NCI-H82 (cell line): ENCODE results near the gene GRAP.
A peak's percentile ranks its signal among the peaks of the same experiment; 100 is the strongest.
"Not testable (repeated sequence)": the region's sequence is repeated elsewhere in the genome, so short reads cannot be mapped to it uniquely, and the experiment has no call there.

ENCODE experiments used
- DNase-seq: peaks from one replicate; lab custom pipeline; 2025; lab: John Stamatoyannopoulos, UW

The GRAP gene

DNA sequence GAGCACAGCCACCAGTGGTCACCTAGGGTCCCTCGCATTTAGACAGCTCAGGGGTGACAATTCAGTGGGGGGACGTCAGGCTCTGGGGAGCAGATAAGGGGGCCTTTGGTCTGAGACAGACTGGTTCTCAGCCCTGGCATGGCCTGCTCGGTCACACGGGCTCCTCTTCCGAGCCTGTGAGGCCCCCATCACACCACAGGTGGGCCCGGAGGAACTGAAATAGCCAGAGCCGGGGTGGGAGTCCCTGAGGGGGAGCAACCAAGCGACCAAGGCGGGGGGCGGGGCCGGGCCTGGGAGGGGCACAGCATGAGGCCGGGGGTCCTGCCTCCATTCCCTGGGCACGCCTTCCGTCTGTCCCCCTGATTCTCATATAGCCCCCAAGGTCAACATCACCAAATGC, 4.4 kb downstream of the GRAP start:
- DNase-seq, result not testable (repeated sequence)

DNA sequence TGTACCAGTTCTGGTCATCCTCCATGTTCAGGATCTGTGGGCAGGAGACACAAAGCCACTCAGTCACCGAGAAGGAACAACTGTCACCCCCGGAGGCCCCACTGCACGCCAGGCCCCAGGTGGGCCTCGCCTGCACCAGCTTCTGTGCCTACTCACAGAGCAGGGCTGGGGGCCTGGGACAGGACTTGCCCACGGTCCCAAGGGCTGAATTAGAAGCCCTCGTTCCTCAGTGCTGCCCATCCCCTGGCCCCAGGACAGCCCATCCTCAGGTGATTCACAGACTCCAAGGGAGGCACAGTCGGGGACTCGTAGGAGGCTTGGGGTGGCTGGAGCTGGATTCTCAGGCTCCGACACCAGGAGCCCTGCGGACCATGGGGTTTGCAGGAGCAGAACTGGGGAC, 4.9 kb downstream of the GRAP start:
- DNase-seq, result not testable (repeated sequence)

DNA sequence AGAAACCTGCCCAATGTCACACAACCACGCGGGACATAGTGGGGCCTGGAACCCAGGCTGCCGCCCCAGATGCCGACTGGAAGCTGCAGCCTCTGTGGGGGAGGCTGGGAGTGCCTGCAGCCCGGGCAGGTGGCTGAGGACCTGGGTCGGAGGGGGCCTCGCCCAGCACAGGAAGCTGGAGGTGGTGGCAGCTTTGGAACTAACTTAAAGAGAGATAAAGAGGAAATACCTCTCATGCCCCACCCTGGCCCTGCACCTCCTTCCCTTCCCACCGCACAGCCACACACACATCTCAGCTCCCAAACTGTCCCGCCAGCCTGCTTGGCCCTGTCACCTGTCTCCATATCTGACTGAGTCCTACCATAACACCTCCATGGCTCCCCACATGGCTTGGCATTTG, 6.4 kb downstream of the GRAP start:
- DNase-seq, result not testable (repeated sequence)

DNA sequence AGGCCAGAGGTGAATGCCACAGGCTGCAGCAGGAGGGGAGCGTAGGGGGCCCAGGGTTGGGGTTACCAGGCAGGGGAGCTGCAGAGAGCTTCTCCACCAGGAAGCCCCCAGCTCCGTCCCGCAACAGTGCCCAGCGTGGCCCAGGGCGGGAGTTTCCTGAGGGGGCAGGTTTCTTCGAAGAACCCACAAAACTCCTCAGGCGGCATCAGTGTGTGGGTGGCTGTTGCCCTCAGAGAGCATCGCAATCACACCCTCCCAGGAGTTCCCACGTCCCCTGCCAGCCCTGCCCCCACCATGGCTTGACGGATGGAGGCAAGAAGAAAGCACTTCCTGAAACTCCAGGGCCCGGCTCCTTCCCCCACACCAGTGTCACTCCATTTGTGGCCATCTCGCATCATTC, 8.0 kb downstream of the GRAP start:
- not testable (repeated sequence) for DNase-seq

DNA sequence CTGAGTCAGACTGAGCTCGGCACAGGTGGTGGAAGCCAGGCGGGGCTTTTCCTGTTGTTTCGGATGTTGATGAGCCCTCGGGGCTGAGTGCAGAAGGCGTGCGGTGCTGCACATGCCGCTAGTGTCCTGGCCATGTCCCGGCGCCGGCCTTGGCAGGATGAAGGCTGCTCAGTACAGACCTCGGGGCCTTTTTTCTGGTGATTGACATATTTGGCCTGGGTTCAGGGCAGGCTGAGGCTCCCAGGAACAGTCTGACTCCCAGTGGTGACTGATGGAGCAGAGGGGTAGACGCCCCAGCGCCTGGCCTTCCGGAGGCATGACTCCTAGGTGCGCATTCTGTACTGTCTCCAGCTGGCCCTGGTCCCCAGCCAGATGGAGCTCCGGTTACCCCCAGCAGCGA, 8.8 kb downstream of the GRAP start:
- not testable (repeated sequence) for DNase-seq

DNA sequence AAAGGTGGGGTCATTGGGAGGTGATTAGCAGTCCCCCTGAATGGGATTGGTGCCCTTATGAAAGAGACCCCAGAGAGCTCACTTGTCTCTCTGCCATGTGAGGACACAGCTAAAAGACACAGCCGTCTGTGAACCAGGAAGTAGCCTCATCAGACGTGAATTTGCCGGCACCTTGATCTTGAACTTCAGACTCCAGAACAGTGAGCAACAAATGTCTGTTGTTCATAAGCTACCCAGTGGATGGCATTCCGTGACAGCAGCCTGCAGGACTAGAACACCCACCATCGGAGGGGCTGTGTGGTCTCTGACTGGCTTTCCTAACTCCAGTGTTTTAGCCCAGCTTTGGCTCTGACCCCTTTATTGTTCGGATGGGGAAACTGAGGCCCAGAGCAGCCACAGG, 9.2 kb downstream of the GRAP start:
- DNase-seq, result not testable (repeated sequence)

DNA sequence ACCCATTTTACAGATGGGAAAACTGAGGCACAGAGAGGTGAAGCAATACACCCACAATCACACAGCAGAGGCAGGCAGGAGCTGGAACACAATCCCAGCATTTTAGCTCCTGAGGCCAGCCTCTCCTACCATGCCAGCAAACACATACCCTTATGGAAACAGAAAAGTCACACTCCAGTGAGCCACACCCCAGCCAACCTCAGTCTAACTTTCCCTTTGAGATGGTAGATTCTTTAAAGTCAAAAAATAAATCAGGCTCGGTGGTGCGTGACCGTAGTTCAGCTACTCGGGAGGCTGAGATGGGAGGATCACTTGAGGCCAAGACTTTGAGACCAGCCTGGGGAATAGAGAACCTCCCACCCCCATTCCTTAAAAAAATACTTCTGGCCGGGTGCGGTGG, 10.6 kb downstream of the GRAP start:
- DNase-seq, result not testable (repeated sequence)

DNA sequence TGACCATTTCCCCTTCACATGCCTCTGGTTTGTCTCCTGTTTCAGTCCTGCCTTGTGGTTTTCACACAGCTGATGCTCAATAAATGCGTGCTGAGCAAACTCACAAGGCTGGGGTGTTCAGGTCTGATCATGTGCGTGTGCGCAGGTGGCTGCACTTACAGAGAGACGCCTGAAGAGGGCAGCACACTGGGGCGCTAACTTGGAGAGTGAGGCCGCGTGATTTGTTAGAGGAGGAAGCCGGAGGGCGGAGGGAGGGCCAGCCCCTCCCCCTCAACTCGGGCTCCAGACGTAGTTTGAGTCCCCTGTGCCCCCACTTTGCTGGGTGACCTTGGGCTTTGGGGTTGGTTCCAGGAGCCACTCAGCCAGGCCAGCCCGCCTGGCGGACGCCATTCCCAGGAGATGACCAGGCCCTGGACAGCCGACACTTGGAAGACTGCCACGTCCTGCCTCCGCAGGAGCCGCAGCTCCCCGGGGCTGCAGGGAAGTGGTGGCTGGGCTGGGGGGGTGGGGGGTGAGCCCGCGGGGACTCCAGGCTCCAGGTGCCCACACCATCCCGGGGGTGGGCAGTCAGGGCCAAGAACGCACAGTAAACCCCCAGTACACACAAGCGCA, 14.3 kb downstream of the GRAP start:
- DNase-seq, result not testable (repeated sequence)

DNA sequence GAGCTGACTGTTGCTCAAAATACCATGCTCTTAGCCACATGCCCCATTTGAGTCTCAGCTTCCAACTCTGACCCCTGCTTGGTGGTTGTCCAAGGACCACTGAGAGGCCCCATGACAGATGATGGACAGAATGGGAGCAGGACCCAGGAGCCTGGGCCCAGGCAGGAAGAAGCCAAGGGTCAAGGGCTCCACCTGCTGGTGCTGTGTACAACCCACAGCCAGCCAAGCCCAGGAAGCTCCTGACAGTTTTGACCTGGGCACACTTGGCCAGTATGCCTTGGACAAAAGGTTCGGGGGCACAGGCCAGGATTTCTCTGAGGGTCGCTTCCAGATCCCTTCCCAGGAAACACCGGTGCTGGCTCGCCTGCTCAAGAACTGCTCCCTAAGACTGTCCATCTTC, 15.0 kb downstream of the GRAP start:
- DNase-seq, result not testable (repeated sequence)

DNA sequence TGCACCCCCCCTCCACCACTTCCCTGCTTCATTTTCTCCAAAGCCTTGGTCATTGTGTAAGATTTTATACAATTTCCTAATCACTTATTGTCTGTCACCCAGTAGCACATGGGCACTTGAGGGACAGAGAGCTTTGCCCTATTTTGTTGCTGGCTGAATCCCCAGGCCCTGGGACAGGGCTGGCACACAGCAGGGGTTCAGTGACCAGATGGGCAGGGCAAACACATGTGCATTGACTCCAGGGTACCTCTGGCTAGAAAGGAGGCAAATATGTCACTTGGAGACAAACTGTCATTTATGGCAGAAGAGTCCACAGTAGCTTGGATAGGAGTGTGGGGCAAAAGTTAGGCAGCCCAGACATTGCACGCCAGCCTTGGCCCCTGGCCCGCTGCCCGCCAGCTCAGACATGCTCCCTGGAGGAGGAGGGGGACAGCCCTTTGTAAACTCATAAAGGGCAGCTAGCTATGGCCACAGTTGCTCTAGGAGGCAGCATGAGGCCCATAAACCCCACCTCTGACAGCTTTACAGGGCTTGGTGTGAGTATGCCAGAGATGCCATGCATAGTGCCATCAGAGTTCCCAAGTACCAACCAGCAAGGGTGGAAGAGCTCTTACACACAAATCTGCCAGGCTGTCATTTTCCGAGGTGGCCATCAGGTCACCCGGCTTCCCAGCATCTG, 15.8 kb downstream of the GRAP start:
- DNase-seq, result not testable (repeated sequence)

DNA sequence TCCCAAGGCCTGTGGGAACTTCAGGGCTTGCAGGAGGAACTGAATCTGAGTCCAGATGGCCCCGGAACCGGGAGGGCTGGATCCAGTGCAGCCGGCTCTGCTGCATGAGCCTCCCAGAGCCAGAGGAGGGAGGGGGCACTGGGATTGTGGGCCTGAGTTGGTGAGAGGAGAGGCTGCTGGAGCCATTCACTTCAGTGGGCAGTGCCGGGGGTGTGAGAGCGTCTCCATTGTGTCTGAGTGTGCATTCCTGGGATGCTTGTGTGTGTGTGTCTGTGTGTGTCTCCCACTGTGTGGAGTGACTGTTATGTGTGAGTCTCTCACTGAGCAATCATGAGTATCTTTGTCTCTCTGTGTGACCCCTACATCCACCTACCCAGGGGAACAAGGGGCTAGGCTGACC, 17.0 kb downstream of the GRAP start:
- not testable (repeated sequence) for DNase-seq

DNA sequence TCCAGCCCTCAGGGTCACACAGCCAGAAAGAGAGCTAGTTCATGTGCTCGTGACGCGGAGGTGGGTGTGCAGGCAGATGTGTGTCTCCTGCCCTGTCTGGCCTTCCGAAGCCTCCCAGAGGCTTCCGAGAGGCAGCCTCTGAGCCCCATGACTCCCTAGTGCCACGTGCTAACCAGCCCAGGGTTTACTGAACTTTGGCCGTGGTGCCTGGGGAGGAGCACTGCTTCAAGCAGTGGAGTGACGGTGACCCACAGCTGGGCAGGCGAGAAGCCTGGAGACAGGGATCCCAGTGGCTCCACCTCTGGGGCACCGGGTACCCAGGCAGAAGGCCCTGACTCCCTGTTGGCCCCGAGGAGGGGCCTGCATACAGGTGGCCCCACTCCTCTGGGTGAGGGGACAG, 18.1 kb downstream of the GRAP start:
- DNase-seq, result not testable (repeated sequence)

DNA sequence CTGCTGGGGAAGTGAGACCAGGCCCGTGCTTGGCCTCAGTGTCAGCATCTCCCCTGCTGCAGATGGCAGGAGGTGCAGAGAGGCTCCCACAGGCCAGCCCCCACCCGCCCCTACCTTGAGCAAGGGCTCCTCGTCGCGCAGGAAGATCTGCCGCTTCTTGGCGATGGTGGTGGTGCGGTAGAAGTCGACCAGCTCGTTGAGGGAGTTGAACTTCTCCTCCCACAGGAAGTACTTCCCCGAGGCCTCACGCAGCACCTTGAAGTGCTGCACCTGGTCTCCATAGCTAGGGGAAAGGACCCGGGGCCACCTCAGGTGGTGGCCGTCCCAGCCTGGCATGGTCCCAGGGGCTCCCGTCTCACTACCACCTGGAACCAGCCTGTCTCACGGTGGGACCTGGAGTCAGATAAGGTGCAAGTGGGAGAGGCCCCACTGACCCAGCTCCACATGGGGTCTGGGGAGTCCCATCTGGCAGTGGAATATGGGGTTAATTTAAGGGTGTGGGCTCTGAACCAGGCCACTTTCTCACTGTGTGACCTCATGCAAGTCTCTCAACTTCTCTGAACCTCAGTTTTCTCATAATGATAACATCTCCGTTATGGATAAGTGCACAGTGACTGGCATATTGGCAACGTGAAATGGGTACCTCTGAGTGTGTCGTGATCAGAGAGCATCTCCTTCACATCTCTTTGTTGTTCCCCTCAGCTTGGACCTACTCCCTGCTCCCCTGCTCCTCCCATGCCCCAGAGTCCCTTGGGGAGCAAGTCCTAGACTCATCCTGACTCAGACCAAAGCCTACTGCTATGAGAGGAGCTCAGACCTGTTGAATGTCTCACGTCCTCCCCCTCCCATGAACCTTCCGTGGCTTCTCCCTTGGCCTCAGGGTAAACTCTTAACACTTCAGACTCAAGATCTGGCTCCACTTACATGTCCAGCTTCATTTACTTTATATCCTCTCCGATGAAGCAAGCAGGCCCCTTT, 22.4 kb downstream of the GRAP start:
- no peak for DNase-seq

DNA sequence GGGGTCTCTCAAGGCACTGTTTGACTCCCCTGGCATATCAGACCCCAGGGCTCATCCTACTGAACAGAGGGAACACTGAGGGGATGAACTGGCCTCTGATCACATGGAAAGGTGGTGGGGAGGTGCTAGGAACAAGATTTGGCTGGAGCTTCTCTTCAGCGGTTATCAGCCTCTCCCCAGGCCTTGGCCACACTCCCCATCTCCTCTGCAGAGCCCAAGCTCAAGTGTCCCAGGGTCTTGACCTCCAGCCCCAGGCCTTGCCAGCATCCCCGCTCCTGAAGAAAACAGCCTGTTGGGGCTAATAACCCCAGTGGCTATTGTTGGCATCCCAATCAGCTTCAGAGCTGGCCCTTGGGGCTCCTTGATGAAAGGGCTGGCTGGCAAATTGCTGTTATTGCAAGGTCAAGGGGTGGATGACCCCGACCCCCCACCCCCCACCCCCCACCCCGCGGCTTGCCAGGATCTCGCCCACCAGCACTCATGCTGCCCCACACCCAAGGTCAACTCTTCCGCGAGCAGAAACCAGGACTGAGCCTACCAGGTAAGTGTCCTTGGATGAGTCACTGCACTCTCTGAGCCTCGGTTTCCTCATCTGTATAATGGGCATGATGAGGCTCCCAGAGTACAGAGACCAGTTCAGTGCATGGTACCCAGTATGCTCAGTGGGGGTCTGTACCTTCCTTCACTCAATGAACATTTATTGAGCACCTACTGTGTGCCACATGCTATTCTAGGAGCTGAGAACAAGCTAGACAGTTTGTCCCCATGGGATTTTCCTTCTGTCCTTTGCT, 23.4 kb downstream of the GRAP start:
- DNase-seq, result no peak

DNA sequence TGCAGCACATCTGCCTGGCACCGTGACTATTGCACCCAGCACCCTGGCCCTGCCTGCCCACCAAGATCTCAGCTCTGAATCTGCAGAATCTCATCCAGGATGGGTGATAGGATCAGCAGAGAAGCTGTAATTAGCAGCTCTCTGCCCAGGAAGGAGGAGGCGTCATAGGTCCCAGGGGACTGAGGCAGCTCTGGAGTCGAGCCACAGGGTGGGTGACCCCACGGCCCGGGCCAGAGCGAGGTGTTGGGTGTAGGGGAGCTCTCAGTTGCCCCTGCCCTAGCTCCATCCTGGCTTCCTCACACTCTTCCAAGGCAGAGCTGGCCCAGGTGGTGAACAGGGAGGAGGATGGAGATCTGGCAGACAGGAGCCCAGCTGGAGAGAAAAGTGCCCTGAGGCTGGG, 24.0 kb downstream of the GRAP start:
- peak; percentile 42 for DNase-seq

DNA sequence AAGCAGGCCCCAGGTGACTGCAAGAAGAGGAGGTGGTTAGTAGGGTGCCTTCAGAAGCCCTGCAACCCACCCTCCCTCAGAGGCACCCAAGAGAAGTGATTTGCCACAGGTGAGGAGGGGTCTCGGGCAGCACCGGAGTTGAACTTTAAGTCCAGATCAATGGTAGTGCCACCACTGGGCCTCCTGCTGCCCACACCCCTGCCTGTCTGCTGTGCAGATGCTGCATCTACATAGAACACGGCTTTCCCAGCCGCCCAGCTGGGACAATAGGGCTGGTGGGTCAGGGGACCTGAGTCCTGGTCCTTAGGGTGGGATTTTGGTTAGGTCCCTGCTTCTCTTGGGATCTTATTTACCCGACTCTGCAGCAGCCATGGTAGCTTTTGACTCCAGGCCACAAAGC, 24.6 kb downstream of the GRAP start:
- no peak for DNase-seq

DNA sequence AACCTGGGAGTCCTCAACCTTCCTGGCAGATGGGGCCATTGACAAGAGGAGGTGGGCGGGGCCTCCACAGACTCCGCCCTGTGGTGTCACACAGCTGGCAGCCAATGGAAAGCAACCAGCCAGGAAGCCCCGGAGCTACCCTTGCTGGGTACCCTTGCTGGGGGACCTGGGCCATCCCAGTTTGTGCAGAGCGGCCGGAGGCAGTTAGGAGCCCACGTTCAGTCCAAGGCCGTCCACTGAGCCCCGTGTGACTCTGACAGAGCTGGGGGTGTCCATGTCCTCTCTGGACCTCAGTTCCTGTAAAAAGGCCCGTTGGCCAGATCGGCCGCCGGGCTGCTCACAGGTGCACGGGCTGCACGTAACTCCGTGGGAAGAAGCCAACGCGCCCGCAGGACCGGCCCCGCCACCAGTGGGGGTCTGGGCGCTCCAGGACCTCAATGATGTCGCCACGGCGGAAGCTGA, 25.1 kb downstream of the GRAP start:
- peak; percentile 59 for DNase-seq

DNA sequence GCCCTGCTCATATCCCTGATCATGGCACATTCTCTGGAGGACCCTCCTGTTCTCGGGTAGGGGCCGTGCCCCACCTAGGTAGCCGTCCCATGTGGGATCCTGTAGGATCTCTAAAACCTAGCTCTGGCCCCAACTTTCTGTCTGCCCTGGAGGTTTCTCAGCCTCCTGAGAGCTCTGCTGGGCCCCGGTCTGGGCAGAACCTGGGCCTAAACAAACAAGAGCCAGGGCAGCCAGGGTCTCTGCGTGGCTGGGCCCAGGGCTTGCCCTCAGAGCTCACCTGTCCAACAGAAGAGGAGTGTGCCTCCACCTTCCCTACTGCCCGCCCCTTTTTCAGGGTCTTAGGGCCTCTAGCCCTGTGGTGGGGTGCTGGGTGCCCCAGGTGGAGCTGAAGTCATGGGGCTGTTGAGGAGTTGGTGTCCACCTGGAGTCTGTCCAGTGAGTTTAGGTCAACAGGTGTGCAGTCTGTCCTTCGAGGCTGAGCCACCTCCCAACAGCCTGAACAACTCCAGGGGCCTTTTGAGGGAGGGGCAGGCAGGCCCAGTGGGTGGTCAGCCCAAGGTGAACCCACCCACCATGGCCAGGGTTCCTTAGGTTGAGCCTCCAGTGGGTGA, 25.6 kb downstream of the GRAP start:
- DNase-seq, result not testable (repeated sequence)

DNA sequence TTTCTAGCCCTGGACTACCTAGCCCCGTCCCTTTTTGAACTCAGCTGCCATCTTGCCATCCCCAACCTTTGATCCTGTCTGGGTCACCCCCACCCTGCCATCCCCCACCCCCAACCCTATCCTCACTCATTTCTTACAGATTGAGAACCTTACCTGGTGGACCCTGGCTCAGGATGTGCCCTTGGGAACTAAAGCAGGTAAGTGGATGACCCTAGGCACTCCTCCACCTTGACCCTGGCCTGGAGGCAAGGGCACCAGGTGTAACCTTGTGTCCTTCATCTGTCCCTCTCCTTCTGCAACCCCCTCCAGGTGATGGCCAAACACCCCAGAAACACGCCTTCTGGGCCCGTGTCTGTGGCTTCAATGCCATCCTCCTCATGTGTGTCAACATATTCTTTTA, 26.7 kb downstream of the GRAP start:
- DNase-seq, result no peak

DNA sequence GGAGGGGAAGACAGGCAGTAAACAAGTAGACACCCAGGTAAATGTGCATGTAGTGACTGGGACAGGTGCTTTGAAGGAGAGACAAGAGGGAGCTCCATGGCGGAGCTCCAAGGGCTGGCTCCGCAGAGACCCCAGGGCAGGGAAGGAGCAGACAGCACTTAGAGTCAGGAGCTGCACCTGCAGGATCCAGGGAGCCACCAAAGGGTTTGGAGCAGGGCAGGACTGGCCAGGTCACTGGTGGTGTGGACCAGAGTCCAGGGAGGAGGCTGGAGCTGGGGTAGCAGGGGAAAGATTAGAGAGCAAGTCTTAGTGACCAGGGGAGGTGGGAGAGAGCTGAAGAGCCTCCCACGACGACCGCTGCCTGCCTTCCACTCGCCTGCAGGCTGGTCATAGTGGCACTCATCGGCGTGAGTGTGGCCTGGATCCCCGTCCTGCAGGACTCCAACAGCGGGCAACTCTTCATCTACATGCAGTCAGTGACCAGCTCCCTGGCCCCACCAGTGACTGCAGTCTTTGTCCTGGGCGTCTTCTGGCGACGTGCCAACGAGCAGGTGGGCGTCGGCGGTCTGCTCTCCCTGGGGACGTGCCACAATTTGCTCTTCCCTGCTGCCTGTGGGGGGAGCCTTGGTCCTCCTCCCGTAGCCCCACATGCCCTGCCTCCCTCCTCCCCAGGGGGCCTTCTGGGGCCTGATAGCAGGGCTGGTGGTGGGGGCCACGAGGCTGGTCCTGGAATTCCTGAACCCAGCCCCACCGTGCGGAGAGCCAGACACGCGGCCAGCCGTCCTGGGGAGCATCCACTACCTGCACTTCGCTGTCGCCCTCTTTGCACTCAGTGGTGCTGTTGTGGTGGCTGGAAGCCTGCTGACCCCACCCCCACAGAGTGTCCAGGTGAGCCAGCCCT, 27.5 kb downstream of the GRAP start:
- peak; percentile 94 for DNase-seq
